Fibroblast of lung (primary cell): ENCODE data around the gene EYS. TPM values are rescaled to one million over a fixed set of nuclear protein-coding genes. Genes with fewer than 3 reads are reported as not detected.

ENCODE experiments used
- DNase-seq, 2 donors: peaks; one replicate each; pipeline versions ENCODE4 v3.0.0 to v3.0.0-alpha.2; 2010; ENCODE audit warnings: low read depth in 2 of 2
- H2AFZ ChIP-seq: 2 replicates; pipeline ENCODE4 v1.5.1; 2012; ENCODE audit warnings: low read length, control low read depth, inconsistent platforms
- H3K27ac ChIP-seq: 2 replicates; pipeline ENCODE4 v1.5.1; 2011; ENCODE audit warnings: low read length, control low read depth; ENCODE audit not compliant: insufficient read depth
- H3K27me3 ChIP-seq: 2 replicates; pipeline ENCODE4 v1.5.1; 2011; ENCODE audit warnings: mild to moderate bottlenecking, low read length; ENCODE audit not compliant: control insufficient read depth, insufficient read depth
- H3K36me3 ChIP-seq: 2 replicates; pipeline ENCODE4 v1.5.1; 2011; ENCODE audit warnings: low read length; ENCODE audit not compliant: control insufficient read depth, insufficient read depth
- H3K4me1 ChIP-seq: 2 replicates; pipeline ENCODE4 v1.5.1; 2011; ENCODE audit warnings: low read length; ENCODE audit not compliant: control insufficient read depth, insufficient read depth; ENCODE audit errors: extremely low read depth
- H3K4me2 ChIP-seq: 2 replicates; pipeline ENCODE4 v1.5.1; 2011; ENCODE audit warnings: low read length, control low read depth; ENCODE audit not compliant: insufficient read depth; ENCODE audit errors: extremely low read depth
- H3K4me3 ChIP-seq, 4 experiments: fragments of 200-600 bp in 1 of 4; sonication (generic) in 1 of 4; replicated peaks in 1 of 4; 2 replicates each; pipeline ENCODE4 v1.5.1; 2011 to 2016; ENCODE audit warnings: low read length in 4 of 4, low read depth in 3 of 4, mild to moderate bottlenecking in 3 of 4, control low read depth in 2 of 4, inconsistent platforms in 1 of 4, mixed read lengths in 1 of 4; ENCODE audit not compliant: insufficient read depth in 1 of 4; ENCODE audit errors: control extremely low read depth in 1 of 4
- H3K79me2 ChIP-seq: 2 replicates; pipeline ENCODE4 v1.5.1; 2012; ENCODE audit warnings: mild to moderate bottlenecking, low read length, inconsistent platforms; ENCODE audit not compliant: control insufficient read depth, insufficient read depth
- H3K9ac ChIP-seq: 2 replicates; pipeline ENCODE4 v1.5.1; 2011; ENCODE audit warnings: mild to moderate bottlenecking, low read length, control low read depth; ENCODE audit not compliant: insufficient read depth
- H3K9me3 ChIP-seq: 2 replicates; pipeline ENCODE4 v1.5.1; 2012; ENCODE audit warnings: low read depth, low read length; ENCODE audit not compliant: control insufficient read depth, insufficient read depth
- H4K20me1 ChIP-seq: 2 replicates; pipeline ENCODE4 v1.5.1; 2011; ENCODE audit warnings: low read length; ENCODE audit not compliant: control insufficient read depth, insufficient read depth; ENCODE audit errors: extremely low read depth
- EZH2 ChIP-seq: IDR thresholded peaks from 2 replicates; pipeline ENCODE4 v1.5.1; 2012; ENCODE audit warnings: low read length, control low read depth, mild to moderate bottlenecking; ENCODE audit errors: missing control alignments
- polyA plus RNA-seq, 2 donors: library from polyadenylated mRNA; depleted of rRNA in 1 of 2; stranded (reverse) in 1 of 2; unstranded in 1 of 2; fragments of >200 nt; gene quantifications; 2 replicates each; pipeline ENCODE4 v1.2.1, GENCODE V29; 2011 to 2012; ENCODE audit warnings: missing spikeins in 1 of 2
- total RNA-seq: library from RNA; depleted of rRNA; stranded (reverse); fragments of >200 nt; gene quantifications from 2 replicates; pipeline ENCODE4 v1.2.1, GENCODE V29; 2014
- TF ChIP-seq, protein P1 (sequence below), 2 donors: IDR thresholded peaks in 1 of 2; conservative IDR thresholded peaks in 1 of 2; 1 replicate in 1 of 2; 2 replicates in 1 of 2; pipeline ENCODE4 v1.5.1; 2011 to 2012; ENCODE audit warnings: low read length in 2 of 2, control low read depth in 1 of 2, inconsistent platforms in 1 of 2, low read depth in 1 of 2, mild to moderate bottlenecking in 1 of 2

EYS gene
- total and polyA plus RNA-seq, 2 donors (not counting 1 experiment from before 2014, with no cell fraction given) = under 0.01 TPM; not detected in 1

DNA sequence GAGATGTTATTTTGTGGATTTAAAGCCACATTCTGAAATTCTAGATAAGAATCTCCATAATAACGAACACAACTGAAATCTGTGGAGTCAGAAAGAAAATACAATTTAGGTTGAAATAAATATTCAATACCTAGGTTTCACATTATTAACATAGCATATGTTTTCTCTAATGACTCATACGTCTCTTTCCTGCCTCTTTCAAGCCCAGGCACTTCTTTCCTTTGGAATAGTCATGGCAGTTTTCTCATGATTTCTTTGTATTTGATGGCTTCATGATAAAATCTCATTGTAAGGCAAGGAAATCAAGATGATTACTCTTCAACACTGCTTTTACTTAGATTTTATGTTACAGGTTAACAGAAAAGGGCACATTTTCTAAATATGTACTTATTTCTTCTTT is 1267.8 kb downstream of the EYS start:
- no peaks in the 10 kb centered on the region for H3K9me3 ChIP-seq
- no peaks in the 10 kb centered on the region for H3K79me2 ChIP-seq
- no peaks in the 10 kb centered on the region for H4K20me1 ChIP-seq
- DNase-seq = peak in 1 of 2 donors; percentile 8
- no peak overlapping the region for H3K4me2 ChIP-seq
- no peak overlapping the region for H3K27ac ChIP-seq
- H3K27me3 ChIP-seq = no peaks in the 10 kb centered on the region
- no peak for TF ChIP-seq EZH2
- TF ChIP-seq, protein P1, sequence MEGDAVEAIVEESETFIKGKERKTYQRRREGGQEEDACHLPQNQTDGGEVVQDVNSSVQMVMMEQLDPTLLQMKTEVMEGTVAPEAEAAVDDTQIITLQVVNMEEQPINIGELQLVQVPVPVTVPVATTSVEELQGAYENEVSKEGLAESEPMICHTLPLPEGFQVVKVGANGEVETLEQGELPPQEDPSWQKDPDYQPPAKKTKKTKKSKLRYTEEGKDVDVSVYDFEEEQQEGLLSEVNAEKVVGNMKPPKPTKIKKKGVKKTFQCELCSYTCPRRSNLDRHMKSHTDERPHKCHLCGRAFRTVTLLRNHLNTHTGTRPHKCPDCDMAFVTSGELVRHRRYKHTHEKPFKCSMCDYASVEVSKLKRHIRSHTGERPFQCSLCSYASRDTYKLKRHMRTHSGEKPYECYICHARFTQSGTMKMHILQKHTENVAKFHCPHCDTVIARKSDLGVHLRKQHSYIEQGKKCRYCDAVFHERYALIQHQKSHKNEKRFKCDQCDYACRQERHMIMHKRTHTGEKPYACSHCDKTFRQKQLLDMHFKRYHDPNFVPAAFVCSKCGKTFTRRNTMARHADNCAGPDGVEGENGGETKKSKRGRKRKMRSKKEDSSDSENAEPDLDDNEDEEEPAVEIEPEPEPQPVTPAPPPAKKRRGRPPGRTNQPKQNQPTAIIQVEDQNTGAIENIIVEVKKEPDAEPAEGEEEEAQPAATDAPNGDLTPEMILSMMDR (conservative IDR thresholded peaks at IDR 0.05 in 1 of 2, IDR thresholded peaks at IDR 0.05 in 1 of 2; ENCODE audit: low read depth in 1 of 2, low read length in 2 of 2) = no peak
- no peak overlapping the region for H3K9ac ChIP-seq
- no peak overlapping the region for H2AFZ ChIP-seq
- H3K4me1 ChIP-seq = no peaks in the 10 kb centered on the region
- no peak overlapping the region for H3K4me3 ChIP-seq
- H3K36me3 ChIP-seq = no peaks in the 10 kb centered on the region

DNA sequence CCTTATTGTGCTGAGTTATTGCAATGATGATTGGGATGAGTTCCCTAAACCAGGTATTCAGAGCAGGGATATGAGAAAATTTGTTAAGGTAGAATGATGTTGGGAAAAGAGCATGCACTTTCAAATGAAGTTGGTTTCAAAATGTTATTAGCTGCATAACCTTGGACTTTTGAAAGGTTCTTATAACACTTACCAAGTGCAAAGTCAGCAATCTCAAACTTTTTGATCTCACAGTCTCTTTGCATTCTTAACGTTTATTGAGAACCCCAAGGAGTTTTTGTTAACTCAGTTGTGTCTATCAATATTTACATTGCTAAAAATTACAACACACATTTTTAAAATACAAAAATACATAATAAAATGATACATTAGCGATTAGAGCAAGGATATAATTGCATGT is 1269.0 kb downstream of the EYS start:
- Histone ChIP-seq H3K4me1 (no peaks in the 10 kb centered on the region), H3K4me2 (no peak overlapping the region), H3K36me3 (no peaks in the 10 kb centered on the region), H3K4me3 (no peak overlapping the region), H4K20me1 (no peaks in the 10 kb centered on the region), H3K9ac (no peak overlapping the region), H3K27ac (no peak overlapping the region), H2AFZ (no peak overlapping the region), H3K9me3 (no peaks in the 10 kb centered on the region), H3K27me3 (no peaks in the 10 kb centered on the region), H3K79me2 (no peaks in the 10 kb centered on the region)
- TF ChIP-seq, protein P1 (conservative IDR thresholded peaks at IDR 0.05 in 1 of 2, IDR thresholded peaks at IDR 0.05 in 1 of 2; ENCODE audit: low read depth in 1 of 2, low read length in 2 of 2) = no peak
- no peak for TF ChIP-seq EZH2
- DNase-seq = no peak

DNA sequence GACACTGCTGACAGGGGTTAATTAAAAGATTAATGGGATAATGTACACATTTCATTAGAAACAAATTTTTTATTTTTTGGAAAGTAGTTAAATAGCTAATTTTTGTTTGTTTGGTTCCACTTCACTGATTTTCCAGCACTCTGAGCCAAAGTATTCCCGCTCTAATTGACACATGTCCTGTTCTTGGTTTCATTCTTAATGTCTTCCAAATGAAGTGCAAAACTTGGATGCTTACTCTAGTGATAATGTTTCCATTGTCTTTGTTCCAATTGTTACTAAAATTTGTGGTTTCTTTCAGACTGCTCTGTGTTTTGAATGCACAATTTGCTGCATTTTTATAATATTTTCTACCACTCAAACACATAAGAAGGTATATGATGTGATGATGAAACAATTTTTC is 1277.1 kb downstream of the EYS start:
- no peaks in the 10 kb centered on the region for H3K79me2 ChIP-seq
- no peak overlapping the region for H2AFZ ChIP-seq
- H3K4me1 ChIP-seq = no peaks in the 10 kb centered on the region
- TF ChIP-seq, protein P1 (conservative IDR thresholded peaks at IDR 0.05 in 1 of 2, IDR thresholded peaks at IDR 0.05 in 1 of 2; ENCODE audit: low read depth in 1 of 2, low read length in 2 of 2) = no peak
- no peak for TF ChIP-seq EZH2
- H3K36me3 ChIP-seq = no peaks in the 10 kb centered on the region
- no peaks in the 10 kb centered on the region for H3K9me3 ChIP-seq
- no peaks in the 10 kb centered on the region for H4K20me1 ChIP-seq
- no peaks in the 10 kb centered on the region for H3K27me3 ChIP-seq
- no peak overlapping the region for H3K9ac ChIP-seq
- H3K4me3 ChIP-seq = no peak overlapping the region
- H3K4me2 ChIP-seq = no peak overlapping the region
- no peak for DNase-seq
- no peak overlapping the region for H3K27ac ChIP-seq
